Liver (tissue), 9 donors: ENCODE measurements around the gene TM9SF3. TPM values are rescaled to one million over a fixed set of nuclear protein-coding genes. Genes with fewer than 3 reads are reported as not detected.

Experiments used
- DNase-seq: peaks from one replicate; pipeline ENCODE4 v3.0.0-alpha.2; 2017; ENCODE audit warnings: low spot score
- H3K27ac ChIP-seq, 2 donors: one replicate each; pipeline ENCODE4 v1.7.0; 2013; ENCODE audit warnings: inconsistent platforms in 2 of 2, low read length in 2 of 2, control low read depth in 1 of 2, low read depth in 1 of 2, mild to moderate bottlenecking in 1 of 2
- H3K27me3 ChIP-seq, 4 donors: one replicate each; pipeline versions ENCODE4 v1.6.1 to v1.7.0; 2013; ENCODE audit warnings: low read length in 3 of 4, inconsistent platforms in 1 of 4, mild to moderate bottlenecking in 1 of 4, moderate library complexity in 1 of 4; ENCODE audit not compliant: control insufficient read depth in 4 of 4, insufficient read depth in 4 of 4
- H3K36me3 ChIP-seq, 4 donors: one replicate each; pipeline versions ENCODE4 v1.6.1 to v1.7.0; 2013; ENCODE audit warnings: low read length in 3 of 4, mild to moderate bottlenecking in 3 of 4, low read depth in 1 of 4, moderate library complexity in 1 of 4; ENCODE audit not compliant: control insufficient read depth in 4 of 4, insufficient read depth in 3 of 4
- H3K4me1 ChIP-seq, 4 donors: one replicate each; pipeline versions ENCODE4 v1.6.1 to v1.7.0; 2013; ENCODE audit warnings: low read length in 3 of 4, mild to moderate bottlenecking in 3 of 4, moderate library complexity in 1 of 4; ENCODE audit not compliant: control insufficient read depth in 4 of 4, insufficient read depth in 4 of 4
- H3K4me3 ChIP-seq, 3 donors: one replicate each; pipeline versions ENCODE4 v1.6.1 to v1.7.0; 2013; ENCODE audit warnings: low read length in 3 of 3, control low read depth in 1 of 3, low read depth in 1 of 3, mild to moderate bottlenecking in 1 of 3
- H3K9ac ChIP-seq, 2 donors: one replicate each; pipeline ENCODE4 v1.7.0; 2013; ENCODE audit warnings: low read length in 2 of 2, mild to moderate bottlenecking in 2 of 2, moderate library complexity in 2 of 2, control low read depth in 1 of 2, low read depth in 1 of 2
- H3K9me3 ChIP-seq, 4 donors: one replicate each; pipeline versions ENCODE4 v1.6.1 to v1.7.0; 2013; ENCODE audit warnings: low read length in 3 of 4; ENCODE audit not compliant: control insufficient read depth in 4 of 4
- ATF3 ChIP-seq: IDR thresholded peaks from 2 replicates; pipeline ENCODE4 v1.6.1; 2016; ENCODE audit warnings: antibody characterized with exemption
- EGR1 ChIP-seq, 2 donors: IDR thresholded peaks; 2 replicates each; pipeline ENCODE4 v1.6.1; 2016 to 2018; ENCODE audit warnings: antibody characterized with exemption in 2 of 2, low read depth in 2 of 2
- FOXA1 ChIP-seq: IDR thresholded peaks from 2 replicates; pipeline ENCODE4 v1.6.1; 2016; ENCODE audit warnings: antibody characterized with exemption
- FOXA2 ChIP-seq: IDR thresholded peaks from 2 replicates; pipeline ENCODE4 v1.6.1; 2016; ENCODE audit warnings: antibody characterized with exemption
- GABPA ChIP-seq, 2 donors: IDR thresholded peaks in 1 of 2; conservative IDR thresholded peaks in 1 of 2; 2 replicates each; pipeline ENCODE4 v1.6.1; 2016; ENCODE audit warnings: antibody characterized with exemption in 2 of 2, mild to moderate bottlenecking in 1 of 2, moderate library complexity in 1 of 2
- HNF4A ChIP-seq, 2 donors: conservative IDR thresholded peaks; 2 replicates each; pipeline ENCODE4 v1.6.1; 2016; ENCODE audit warnings: antibody characterized with exemption in 2 of 2, mild to moderate bottlenecking in 2 of 2
- HNF4G ChIP-seq: IDR thresholded peaks from 2 replicates; pipeline ENCODE4 v1.6.1; 2016; ENCODE audit warnings: antibody characterized with exemption
- JUND ChIP-seq, 2 donors: IDR thresholded peaks; 2 replicates each; pipeline ENCODE4 v1.6.1; 2016; ENCODE audit warnings: antibody characterized with exemption in 2 of 2
- NR2F2 ChIP-seq: IDR thresholded peaks from 2 replicates; pipeline ENCODE4 v1.6.1; 2016; ENCODE audit warnings: antibody characterized with exemption
- RAD21 ChIP-seq, 2 donors: IDR thresholded peaks; 2 replicates each; pipeline ENCODE4 v1.6.1; 2016; ENCODE audit warnings: antibody characterized with exemption in 2 of 2, mild to moderate bottlenecking in 2 of 2
- RXRA ChIP-seq, 2 donors: IDR thresholded peaks; 2 replicates each; pipeline ENCODE4 v1.6.1; 2017 to 2018; ENCODE audit warnings: antibody characterized with exemption in 2 of 2, mild to moderate bottlenecking in 1 of 2
- SP1 ChIP-seq: IDR thresholded peaks from 2 replicates; pipeline ENCODE4 v1.6.1; 2018; ENCODE audit warnings: antibody characterized with exemption, mild to moderate bottlenecking
- TAF1 ChIP-seq: conservative IDR thresholded peaks from 2 replicates; pipeline ENCODE4 v1.6.1; 2016; ENCODE audit warnings: antibody characterized with exemption, mild to moderate bottlenecking
- YY1 ChIP-seq: IDR thresholded peaks from 2 replicates; pipeline ENCODE4 v1.6.1; 2016; ENCODE audit warnings: antibody characterized with exemption, mild to moderate bottlenecking
- ZBTB33 ChIP-seq: IDR thresholded peaks from 2 replicates; pipeline ENCODE4 v1.6.1; 2016; ENCODE audit warnings: antibody characterized with exemption
- WGBS: extraction: QIAGEN DNeasy Blood & Tissue Kit; methylation state at CpG from one replicate; pipeline ENCODE4 v1.1.7; 2013; 5-methylcytosine and 5-hydroxymethylcytosine counted together
- polyA plus RNA-seq, 2 donors: library from polyadenylated mRNA; stranded (reverse) in 1 of 2; unstranded in 1 of 2; fragments of 200-250 nt in 1 of 2; fragments of >200 nt in 1 of 2; fragmentation: Nextera tagmentation in 1 of 2; extraction: Ambion mirVana in 1 of 2; gene quantifications; one replicate each; pipeline versions ENCODE4 v1.2.1 to v1.2.3, GENCODE V29; 2013 to 2015
- total RNA-seq, 2 donors: library from RNA; depleted of rRNA; stranded (reverse); fragments of >200 nt; gene quantifications; one replicate each; pipeline ENCODE4 v1.2.3, GENCODE V29; 2014
- TF ChIP-seq, protein P1 (sequence below): IDR thresholded peaks from 2 replicates; pipeline ENCODE4 v1.6.1; 2016; ENCODE audit warnings: antibody characterized with exemption, mild to moderate bottlenecking
- TF ChIP-seq, protein P2 (sequence below): fragments of 150-350 bp; IDR thresholded peaks from 2 replicates; pipeline ENCODE4 v1.5.1; 2017; ENCODE audit warnings: improper control_type of control experiment, low read depth, low read length; ENCODE audit not compliant: missing input control
- TF ChIP-seq, protein P3 (sequence below): IDR thresholded peaks from 2 replicates; pipeline ENCODE4 v1.6.1; 2016; ENCODE audit warnings: antibody characterized with exemption
- donor health status: healthy.
- donor health status: healthy.
- donor health status: healthy.
- donor health status: healthy.
- donor health status: healthy.

Gene TM9SF3
- total and polyA plus RNA-seq, 4 donors, result 20.5 to 115 (median 55.4) TPM

DNA sequence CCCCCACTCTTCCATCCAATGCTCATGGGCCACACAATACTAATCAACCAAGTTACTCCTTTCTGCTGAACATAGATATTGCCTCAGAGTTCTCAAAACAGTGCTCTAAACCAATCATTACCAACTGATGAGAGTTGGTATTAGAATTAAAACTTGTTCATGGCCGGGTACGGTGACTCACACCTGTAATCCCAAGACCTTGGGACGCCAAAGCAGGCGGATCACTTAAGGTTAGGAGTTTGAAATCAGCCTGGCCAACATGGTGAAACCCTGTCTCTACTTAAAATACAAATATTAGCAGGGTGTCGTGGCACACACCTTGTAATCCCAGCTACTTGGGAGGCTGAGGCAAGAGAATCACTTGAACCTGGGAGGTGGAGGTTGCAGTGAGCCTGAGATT, 8.2 kb downstream of the TM9SF3 start:
- Histone ChIP-seq H3K36me3 (peaks cover 0 to 9% (median 0%) of the 10 kb centered on the region in 4 donors), H3K4me1 (peaks cover 5 to 26% (median 11%) of the 10 kb centered on the region in 4 donors), H3K27me3 (no peaks in the 10 kb centered on the region), H3K9ac (no peak overlapping the region), H3K27ac (no peak overlapping the region), H3K4me3 (no peak overlapping the region), H3K9me3 (no peaks in the 10 kb centered on the region)
- TF ChIP-seq JUND (IDR thresholded peaks at IDR 0.05) (no peak), NR2F2 (no peak), SP1 (no peak), ZBTB33 (no peak), ATF3 (no peak), YY1 (no peak), FOXA1 (no peak), TAF1 (no peak), FOXA2 (no peak), HNF4A (conservative IDR thresholded peaks at IDR 0.05) (no peak), RAD21 (IDR thresholded peaks at IDR 0.05) (no peak), HNF4G (no peak), EGR1 (IDR thresholded peaks at IDR 0.05; ENCODE audit: low read depth in 2 of 2) (no peak)
- TF ChIP-seq, protein P1, sequence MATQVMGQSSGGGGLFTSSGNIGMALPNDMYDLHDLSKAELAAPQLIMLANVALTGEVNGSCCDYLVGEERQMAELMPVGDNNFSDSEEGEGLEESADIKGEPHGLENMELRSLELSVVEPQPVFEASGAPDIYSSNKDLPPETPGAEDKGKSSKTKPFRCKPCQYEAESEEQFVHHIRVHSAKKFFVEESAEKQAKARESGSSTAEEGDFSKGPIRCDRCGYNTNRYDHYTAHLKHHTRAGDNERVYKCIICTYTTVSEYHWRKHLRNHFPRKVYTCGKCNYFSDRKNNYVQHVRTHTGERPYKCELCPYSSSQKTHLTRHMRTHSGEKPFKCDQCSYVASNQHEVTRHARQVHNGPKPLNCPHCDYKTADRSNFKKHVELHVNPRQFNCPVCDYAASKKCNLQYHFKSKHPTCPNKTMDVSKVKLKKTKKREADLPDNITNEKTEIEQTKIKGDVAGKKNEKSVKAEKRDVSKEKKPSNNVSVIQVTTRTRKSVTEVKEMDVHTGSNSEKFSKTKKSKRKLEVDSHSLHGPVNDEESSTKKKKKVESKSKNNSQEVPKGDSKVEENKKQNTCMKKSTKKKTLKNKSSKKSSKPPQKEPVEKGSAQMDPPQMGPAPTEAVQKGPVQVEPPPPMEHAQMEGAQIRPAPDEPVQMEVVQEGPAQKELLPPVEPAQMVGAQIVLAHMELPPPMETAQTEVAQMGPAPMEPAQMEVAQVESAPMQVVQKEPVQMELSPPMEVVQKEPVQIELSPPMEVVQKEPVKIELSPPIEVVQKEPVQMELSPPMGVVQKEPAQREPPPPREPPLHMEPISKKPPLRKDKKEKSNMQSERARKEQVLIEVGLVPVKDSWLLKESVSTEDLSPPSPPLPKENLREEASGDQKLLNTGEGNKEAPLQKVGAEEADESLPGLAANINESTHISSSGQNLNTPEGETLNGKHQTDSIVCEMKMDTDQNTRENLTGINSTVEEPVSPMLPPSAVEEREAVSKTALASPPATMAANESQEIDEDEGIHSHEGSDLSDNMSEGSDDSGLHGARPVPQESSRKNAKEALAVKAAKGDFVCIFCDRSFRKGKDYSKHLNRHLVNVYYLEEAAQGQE, result no peak
- TF ChIP-seq, protein P2, sequence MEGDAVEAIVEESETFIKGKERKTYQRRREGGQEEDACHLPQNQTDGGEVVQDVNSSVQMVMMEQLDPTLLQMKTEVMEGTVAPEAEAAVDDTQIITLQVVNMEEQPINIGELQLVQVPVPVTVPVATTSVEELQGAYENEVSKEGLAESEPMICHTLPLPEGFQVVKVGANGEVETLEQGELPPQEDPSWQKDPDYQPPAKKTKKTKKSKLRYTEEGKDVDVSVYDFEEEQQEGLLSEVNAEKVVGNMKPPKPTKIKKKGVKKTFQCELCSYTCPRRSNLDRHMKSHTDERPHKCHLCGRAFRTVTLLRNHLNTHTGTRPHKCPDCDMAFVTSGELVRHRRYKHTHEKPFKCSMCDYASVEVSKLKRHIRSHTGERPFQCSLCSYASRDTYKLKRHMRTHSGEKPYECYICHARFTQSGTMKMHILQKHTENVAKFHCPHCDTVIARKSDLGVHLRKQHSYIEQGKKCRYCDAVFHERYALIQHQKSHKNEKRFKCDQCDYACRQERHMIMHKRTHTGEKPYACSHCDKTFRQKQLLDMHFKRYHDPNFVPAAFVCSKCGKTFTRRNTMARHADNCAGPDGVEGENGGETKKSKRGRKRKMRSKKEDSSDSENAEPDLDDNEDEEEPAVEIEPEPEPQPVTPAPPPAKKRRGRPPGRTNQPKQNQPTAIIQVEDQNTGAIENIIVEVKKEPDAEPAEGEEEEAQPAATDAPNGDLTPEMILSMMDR, result no peak
- TF ChIP-seq, protein P3, sequence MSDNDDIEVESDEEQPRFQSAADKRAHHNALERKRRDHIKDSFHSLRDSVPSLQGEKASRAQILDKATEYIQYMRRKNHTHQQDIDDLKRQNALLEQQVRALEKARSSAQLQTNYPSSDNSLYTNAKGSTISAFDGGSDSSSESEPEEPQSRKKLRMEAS, result no peak
- 88% methylated on average over 5 of the region's 5 CpGs for WGBS
- no peak for DNase-seq

- WGBS, result 84% methylated on average over 4 of the region's 4 CpGs
- Histone ChIP-seq H3K36me3 (peaks cover 0 to 9% (median 0%) of the 10 kb centered on the region in 4 donors), H3K27me3 (no peaks in the 10 kb centered on the region), H3K9ac (no peak overlapping the region), H3K27ac (no peak overlapping the region), H3K9me3 (no peaks in the 10 kb centered on the region), H3K4me3 (no peak overlapping the region), H3K4me1 (peaks cover 5 to 26% (median 10%) of the 10 kb centered on the region in 4 donors)
- DNase-seq, result no peak
- no peak for TF ChIP-seq NR2F2
- no peak for TF ChIP-seq ATF3
- TF ChIP-seq RAD21 (IDR thresholded peaks at IDR 0.05), result no peak
- TF ChIP-seq GABPA (IDR thresholded peaks at IDR 0.05 in 1 of 2, conservative IDR thresholded peaks at IDR 0.05 in 1 of 2), result no peak
- TF ChIP-seq HNF4A (conservative IDR thresholded peaks at IDR 0.05), result no peak
- no peak for TF ChIP-seq SP1
- TF ChIP-seq EGR1 (IDR thresholded peaks at IDR 0.05; ENCODE audit: low read depth in 2 of 2), result no peak
- no peak for TF ChIP-seq ZBTB33
- no peak for TF ChIP-seq FOXA2
- TF ChIP-seq FOXA1, result no peak
- no peak for TF ChIP-seq TAF1
- TF ChIP-seq JUND (IDR thresholded peaks at IDR 0.05), result no peak
- no peak for TF ChIP-seq RXRA (IDR thresholded peaks at IDR 0.05)
- TF ChIP-seq, protein P3, result no peak
- no peak for TF ChIP-seq HNF4G
- TF ChIP-seq YY1, result no peak
- TF ChIP-seq, protein P2, result no peak
Observed at GRCh38 chr10:96578022-96578421, 8.8 kb downstream of the TM9SF3 start.
